Sigmoid colon (tissue), 7 donors: ENCODE results near the gene LDLRAD4. TPM values are rescaled to one million over a fixed set of nuclear protein-coding genes. Genes with fewer than 3 reads are reported as not detected.

Experiments
- DNase-seq: peaks from one replicate; pipeline ENCODE4 v3.0.0-alpha.2; 2019
- H3K27ac ChIP-seq, 4 donors: fragments of 200-600 bp; sonication (generic); one replicate each; pipeline ENCODE4 v1.5.1; 2016 to 2019; ENCODE audit warnings: mild to moderate bottlenecking in 1 of 4
- H3K27me3 ChIP-seq, 3 donors: fragments of 200-600 bp; sonication (generic); one replicate each; pipeline ENCODE4 v1.5.1; 2019; ENCODE audit warnings: mild to moderate bottlenecking in 1 of 3
- H3K36me3 ChIP-seq, 4 donors: fragments of 200-600 bp; sonication (generic); one replicate each; pipeline ENCODE4 v1.5.1; 2016 to 2019
- H3K4me1 ChIP-seq, 4 donors: fragments of 200-600 bp; sonication (generic); one replicate each; pipeline ENCODE4 v1.5.1; 2017 to 2019
- H3K4me3 ChIP-seq, 4 donors: fragments of 200-600 bp; sonication (generic); one replicate each; pipeline ENCODE4 v1.5.1; 2017 to 2019; ENCODE audit warnings: mild to moderate bottlenecking in 2 of 4, moderate library complexity in 1 of 4
- H3K9me3 ChIP-seq, 4 donors: fragments of 200-600 bp in 3 of 4; sonication (generic) in 3 of 4; one replicate each; pipeline versions ENCODE4 v1.5.1 to v1.6.1; 2013 to 2019
- EP300 ChIP-seq, 4 donors: sonication (generic); formaldehyde crosslinking; IDR thresholded peaks; one replicate each; pipeline ENCODE4 v1.6.1; 2017; ENCODE audit warnings: antibody characterized with exemption in 4 of 4
- POLR2A ChIP-seq, 2 donors: fragments of 450-650 bp; IDR thresholded peaks; one replicate each; pipeline ENCODE4 v1.6.1; 2016; ENCODE audit warnings: antibody characterized with exemption in 2 of 2, mild to moderate bottlenecking in 2 of 2, moderate library complexity in 2 of 2
- POLR2AphosphoS5 ChIP-seq, 4 donors: sonication (generic); formaldehyde crosslinking; IDR thresholded peaks; one replicate each; pipeline ENCODE4 v1.6.1; 2017; ENCODE audit warnings: antibody characterized with exemption in 4 of 4
- WGBS, 2 donors: extraction: QIAGEN DNeasy Blood & Tissue Kit; methylation state at CpG; one replicate each; pipeline ENCODE4 v1.1.7; 2013; 5-methylcytosine and 5-hydroxymethylcytosine counted together
- intact Hi-C: fragments of 100-400 bp; cut with DNase I; formaldehyde crosslinking; loops from one replicate; pipeline ENCODE4 v1.15.1; 2023
- polyA plus RNA-seq, 3 donors: library from polyadenylated mRNA; stranded (reverse); fragments of 200-250 nt; gene quantifications; one replicate each; pipeline ENCODE4 v1.2.3, GENCODE V29; 2013
- total RNA-seq, 4 donors: library from RNA; depleted of rRNA; stranded (reverse); fragments of >200 nt; gene quantifications; one replicate each; pipeline ENCODE4 v1.1.0, GENCODE V29; 2016
- TF ChIP-seq, protein P1 (sequence below), 4 experiments: fragments of 450-650 bp in 3 of 4; fragments of 200-600 bp in 1 of 4; IDR thresholded peaks; one replicate each; pipeline ENCODE4 v1.5.1; 2016 to 2019; ENCODE audit warnings: antibody characterized with exemption in 4 of 4, mild to moderate bottlenecking in 3 of 4, moderate library complexity in 2 of 4
- donor health status: healthy with polysubstance abuse.
- donor health status: Bipolar disorder and iron deficiency.
- donor health status: healthy.

LDLRAD4 gene
- total and polyA plus RNA-seq, 7 donors, result 1.2 to 28.2 (median 17.2) TPM

DNA sequence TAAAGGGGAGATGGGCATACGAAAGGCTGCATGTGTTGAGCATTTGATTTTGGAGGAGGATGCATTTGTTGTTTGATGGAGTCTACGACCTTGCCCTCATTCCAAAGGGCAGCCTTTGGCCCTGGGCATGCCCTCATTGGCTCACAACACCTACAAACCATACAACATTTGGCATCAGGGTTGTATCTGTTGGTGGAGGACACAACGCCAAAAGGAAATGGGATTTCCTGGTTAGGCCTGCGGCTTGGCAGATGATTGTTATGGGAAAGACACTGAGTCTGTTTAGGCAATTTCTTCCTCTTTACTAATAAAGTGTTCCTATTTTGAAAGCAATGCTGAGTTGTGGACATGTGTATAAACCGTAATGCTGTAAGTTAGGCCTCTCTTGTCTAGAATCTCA, 246.9 kb downstream of the LDLRAD4 start:
- H3K27ac ChIP-seq, result peak overlapping the region in 3 of 4 donors; percentile 30 to 51 (median 36)
- 51 to 81% methylated on average over 5 of the region's 5 CpGs for WGBS, 2 donors
- intact Hi-C loops, result no loop called here
- no peak for DNase-seq
- peak in 1 of 4 donors; percentile 11 for TF ChIP-seq POLR2AphosphoS5 (IDR thresholded peaks at IDR 0.05)
- TF ChIP-seq EP300 (IDR thresholded peaks at IDR 0.05), result no peak
- H3K9me3 ChIP-seq, result no peaks in the 10 kb centered on the region
- peaks cover 0 to 3% (median 0%) of the 10 kb centered on the region in 4 donors for H3K36me3 ChIP-seq
- no peak overlapping the region for H3K4me3 ChIP-seq
- peaks cover 0 to 11% (median 5%) of the 10 kb centered on the region in 4 donors for H3K4me1 ChIP-seq
- H3K27me3 ChIP-seq, result no peaks in the 10 kb centered on the region

DNA sequence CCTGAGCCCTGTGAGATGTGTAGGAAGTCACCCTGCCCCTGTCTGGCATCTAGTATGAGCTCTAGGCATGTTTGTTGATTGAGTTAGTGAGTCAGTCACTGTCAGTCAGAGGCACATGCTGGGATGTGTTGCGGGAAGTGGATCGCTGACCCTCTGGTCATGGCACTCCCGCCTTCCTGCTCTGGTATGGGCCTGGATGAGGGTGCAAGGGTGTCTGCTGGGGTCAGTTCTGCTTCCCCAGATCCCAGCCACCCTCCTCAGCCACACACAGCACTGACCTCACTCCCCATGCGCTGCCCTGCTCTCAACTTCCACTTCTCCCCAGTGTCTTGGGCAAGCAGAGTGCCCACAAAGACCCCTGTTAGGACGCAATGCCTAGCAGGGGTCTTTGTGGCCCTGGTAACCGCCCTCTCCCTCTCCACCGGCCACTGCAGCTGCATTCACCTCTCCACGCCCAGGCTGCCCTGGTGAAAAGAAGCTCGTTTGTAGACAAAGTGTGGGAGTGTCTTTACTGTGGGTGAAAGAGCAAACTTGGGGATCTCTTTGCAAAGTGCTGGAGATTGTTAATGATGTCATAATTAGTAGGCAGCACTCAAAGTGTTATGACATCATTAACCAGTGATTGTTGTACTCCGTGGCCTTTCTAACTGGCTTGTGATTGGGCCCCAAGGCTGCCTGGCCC, 252.1 kb downstream of the LDLRAD4 start:
- TF ChIP-seq, protein P1, sequence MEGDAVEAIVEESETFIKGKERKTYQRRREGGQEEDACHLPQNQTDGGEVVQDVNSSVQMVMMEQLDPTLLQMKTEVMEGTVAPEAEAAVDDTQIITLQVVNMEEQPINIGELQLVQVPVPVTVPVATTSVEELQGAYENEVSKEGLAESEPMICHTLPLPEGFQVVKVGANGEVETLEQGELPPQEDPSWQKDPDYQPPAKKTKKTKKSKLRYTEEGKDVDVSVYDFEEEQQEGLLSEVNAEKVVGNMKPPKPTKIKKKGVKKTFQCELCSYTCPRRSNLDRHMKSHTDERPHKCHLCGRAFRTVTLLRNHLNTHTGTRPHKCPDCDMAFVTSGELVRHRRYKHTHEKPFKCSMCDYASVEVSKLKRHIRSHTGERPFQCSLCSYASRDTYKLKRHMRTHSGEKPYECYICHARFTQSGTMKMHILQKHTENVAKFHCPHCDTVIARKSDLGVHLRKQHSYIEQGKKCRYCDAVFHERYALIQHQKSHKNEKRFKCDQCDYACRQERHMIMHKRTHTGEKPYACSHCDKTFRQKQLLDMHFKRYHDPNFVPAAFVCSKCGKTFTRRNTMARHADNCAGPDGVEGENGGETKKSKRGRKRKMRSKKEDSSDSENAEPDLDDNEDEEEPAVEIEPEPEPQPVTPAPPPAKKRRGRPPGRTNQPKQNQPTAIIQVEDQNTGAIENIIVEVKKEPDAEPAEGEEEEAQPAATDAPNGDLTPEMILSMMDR (IDR thresholded peaks at IDR 0.05), result no peak
- TF ChIP-seq POLR2AphosphoS5 (IDR thresholded peaks at IDR 0.05), result peak in 1 of 4 donors; percentile 29
- Histone ChIP-seq H3K36me3 (no peaks in the 10 kb centered on the region), H3K27me3 (no peaks in the 10 kb centered on the region), H3K9me3 (no peaks in the 10 kb centered on the region), H3K4me1 (peaks cover 0 to 50% (median 31%) of the 10 kb centered on the region in 4 donors), H3K27ac (peak overlapping the region in 2 of 4 donors; percentile 32 to 57), H3K4me3 (no peak overlapping the region)
- peak; percentile 33 for DNase-seq
- intact Hi-C loops, result no loop called here
- 54 to 81% methylated on average over 10 of the region's 10 CpGs for WGBS, 2 donors

DNA sequence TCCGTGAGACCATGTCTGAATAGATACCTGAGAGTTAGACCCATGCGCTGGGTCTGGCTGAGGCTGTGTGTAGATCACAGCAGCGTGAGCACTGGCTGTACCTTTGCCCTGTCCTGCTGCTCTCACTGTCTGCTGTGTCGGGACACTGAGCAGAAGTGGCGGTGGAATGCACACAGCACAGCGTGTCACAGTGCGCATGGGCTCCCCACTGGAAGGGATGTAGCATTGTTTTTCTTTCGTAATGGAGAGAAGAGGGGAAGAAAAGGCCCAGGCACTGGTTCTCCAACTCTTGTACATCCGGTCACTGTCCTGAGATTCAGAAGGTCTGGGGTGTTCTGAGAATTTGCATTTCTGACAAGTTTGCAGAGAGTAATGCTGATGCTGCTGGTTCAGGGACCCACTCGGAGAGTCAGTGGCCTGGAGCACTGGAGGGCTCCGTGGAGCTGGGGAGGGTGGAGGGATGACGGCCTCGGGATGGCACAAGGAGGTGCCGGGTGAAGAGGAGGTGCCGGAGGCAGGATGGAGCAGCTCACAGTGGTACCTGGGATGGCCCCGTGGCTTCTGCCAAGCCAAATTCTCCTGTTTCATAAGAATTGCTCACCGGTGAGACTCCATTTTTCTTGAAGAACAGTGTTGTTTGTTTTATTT, 252.8 kb downstream of the LDLRAD4 start:
- H3K27ac ChIP-seq, result peak overlapping the region in 3 of 4 donors; percentile 16 to 57 (median 32)
- no peak overlapping the region for H3K4me3 ChIP-seq
- H3K4me1 ChIP-seq, result peaks cover 0 to 54% (median 34%) of the 10 kb centered on the region in 4 donors
- no peaks in the 10 kb centered on the region for H3K36me3 ChIP-seq
- TF ChIP-seq POLR2AphosphoS5 (IDR thresholded peaks at IDR 0.05) (peak in 1 of 4 donors; percentile 12), POLR2A (IDR thresholded peaks at IDR 0.05) (no peak)
- TF ChIP-seq, protein P1 (IDR thresholded peaks at IDR 0.05), result no peak
- H3K9me3 ChIP-seq, result no peaks in the 10 kb centered on the region
- H3K27me3 ChIP-seq, result no peaks in the 10 kb centered on the region
- intact Hi-C loops, result no loop called here
- DNase-seq, result peak; percentile 68
- WGBS, 2 donors, result 79 to 90% methylated on average over 17 of the region's 17 CpGs

DNA sequence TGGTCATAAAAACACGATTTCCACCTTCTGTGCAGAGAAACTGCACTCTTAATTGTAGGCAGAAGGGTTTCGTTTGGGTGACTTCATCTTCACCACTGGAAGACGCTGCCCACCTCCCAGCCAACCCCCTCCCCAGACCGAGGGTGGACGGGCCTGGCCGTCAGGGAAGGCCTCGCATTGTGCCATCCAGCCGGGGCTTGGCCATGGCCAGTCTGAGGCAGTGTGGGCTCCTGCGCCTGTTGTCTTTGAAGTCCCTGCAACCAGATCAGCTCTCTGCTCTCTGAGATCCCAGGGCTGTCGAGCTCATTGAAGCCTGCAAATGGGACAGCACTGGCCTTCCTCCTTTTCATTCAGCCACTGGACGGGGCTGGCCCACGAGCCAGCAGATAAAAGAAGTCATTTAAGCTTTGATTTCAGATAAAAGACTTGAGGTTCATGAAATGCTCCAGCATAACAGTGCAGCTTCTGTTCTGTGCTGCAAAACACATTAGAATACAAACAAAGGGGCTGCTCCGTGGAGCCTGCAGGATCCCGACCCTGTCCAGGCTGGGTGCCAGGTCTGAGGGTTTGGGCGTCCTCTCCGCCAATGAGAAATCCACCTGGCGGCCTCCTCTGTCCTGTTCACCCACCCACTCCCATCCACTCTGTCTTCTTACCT, 253.5 kb downstream of the LDLRAD4 start:
- no peaks in the 10 kb centered on the region for H3K9me3 ChIP-seq
- no peaks in the 10 kb centered on the region for H3K36me3 ChIP-seq
- intact Hi-C loops, result no loop called here
- H3K27ac ChIP-seq, result peak overlapping the region in 3 of 4 donors; percentile 13 to 57 (median 41)
- no peak for DNase-seq
- H3K4me3 ChIP-seq, result no peak overlapping the region
- TF ChIP-seq POLR2AphosphoS5 (IDR thresholded peaks at IDR 0.05) (no peak), EP300 (IDR thresholded peaks at IDR 0.05) (no peak), POLR2A (IDR thresholded peaks at IDR 0.05) (no peak)
- TF ChIP-seq, protein P1 (IDR thresholded peaks at IDR 0.05), result no peak
- H3K27me3 ChIP-seq, result no peaks in the 10 kb centered on the region
- H3K4me1 ChIP-seq, result peaks cover 0 to 55% (median 35%) of the 10 kb centered on the region in 4 donors
- WGBS, 2 donors, result 71 to 73% methylated on average over 17 of the region's 17 CpGs

DNA sequence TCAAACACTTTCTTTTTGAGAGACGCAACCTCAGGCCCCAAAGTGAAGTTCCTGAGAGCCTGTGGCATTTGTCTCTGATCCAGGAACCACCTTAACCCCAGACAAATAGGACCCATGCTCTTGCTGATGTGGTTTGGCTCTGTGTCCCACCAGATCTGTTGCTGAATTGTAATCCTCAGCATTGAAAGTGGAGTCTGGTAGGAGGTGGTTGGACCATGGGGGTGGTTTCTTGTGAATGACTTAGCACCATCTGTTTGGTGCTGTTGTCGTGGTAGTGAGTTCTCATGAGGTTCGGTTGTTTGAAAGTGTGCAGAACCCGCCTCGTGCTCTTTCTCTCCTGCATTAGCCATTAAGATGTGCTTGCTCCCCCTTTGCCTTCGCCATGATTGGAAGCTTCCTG, 255.2 kb downstream of the LDLRAD4 start:
- intact Hi-C loops, result no loop called here
- no peak for DNase-seq
- H3K9me3 ChIP-seq, result no peaks in the 10 kb centered on the region
- no peaks in the 10 kb centered on the region for H3K36me3 ChIP-seq
- WGBS, 2 donors, result 96% methylated on average over 6 of the region's 6 CpGs
- H3K27ac ChIP-seq, result peak overlapping the region in 1 of 4 donors; percentile 55
- H3K4me1 ChIP-seq, result peaks cover 0 to 64% (median 39%) of the 10 kb centered on the region in 4 donors
- no peak overlapping the region for H3K4me3 ChIP-seq
- no peaks in the 10 kb centered on the region for H3K27me3 ChIP-seq
- TF ChIP-seq POLR2AphosphoS5 (IDR thresholded peaks at IDR 0.05) (no peak), EP300 (IDR thresholded peaks at IDR 0.05) (no peak), POLR2A (IDR thresholded peaks at IDR 0.05) (no peak)
- TF ChIP-seq, protein P1 (IDR thresholded peaks at IDR 0.05), result no peak
